K562 (cell line): Measurements from ENCODE around the gene LONRF2. TPM values are rescaled to one million over a fixed set of nuclear protein-coding genes. Genes with fewer than 3 reads are reported as not detected.

Experiments used
- ATAC-seq: fragments of 200-7000 bp; cut with Tn5 transposase; 3 replicates; pipeline ENCODE4 v1.9.1; 2020; ENCODE audit warnings: moderate library complexity
- BruUV-seq: library from RNA; stranded (reverse); fragments of 400-500 nt; replicated peaks from 2 replicates; lab custom pipeline; 2021; lab: Mats Ljungman, UMichigan
- CTCF ChIA-PET: fragments of 300-600 bp; formaldehyde crosslinking; extraction: SDS; loops from one replicate; lab custom pipeline; 2021; ENCODE audit warnings: low intra/inter-chr PET ratio; lab: Yijun Ruan, JAX
- POLR2A ChIA-PET: fragments of 300-600, 350-650 bp; sonication (Branson Sonifier 250); formaldehyde crosslinking; extraction: SDS; loops from one replicate; lab custom pipeline; 2021; ENCODE audit warnings: antibody characterized with exemption, inconsistent platforms; lab: Yijun Ruan, JAX
- DNase-seq, 4 experiments: peaks; one replicate each; pipeline versions ENCODE4 v3.0.0 to v3.0.0-alpha.2; 2011 to 2018; ENCODE audit warnings: low spot score in 3 of 4, mixed read lengths in 3 of 4; ENCODE audit errors: extremely low read depth in 1 of 4
- FAIRE-seq: peaks from 2 replicates; lab custom pipeline; 2011; peaks lifted over from hg19 to GRCh38; lab: Jason Lieb, UNC
- H2AFZ ChIP-seq: 2 replicates; pipeline ENCODE4 v1.6.0; 2011; ENCODE audit warnings: low read depth, low read length, control low read depth, inconsistent platforms
- H3K27ac ChIP-seq: fragments of 200-600 bp; 3 replicates; pipeline ENCODE4 v1.8.0; 2011; ENCODE audit warnings: low read depth, mild to moderate bottlenecking, control low read depth, inconsistent platforms, low read length, moderate library complexity, mixed read lengths; ENCODE audit errors: extremely low read depth
- H3K27me3 ChIP-seq, 2 experiments: fragments of 300-600 bp in 1 of 2; 2 replicates in 1 of 2; 3 replicates in 1 of 2; pipeline versions ENCODE4 v1.6.0 to v1.8.0; 2011; ENCODE audit warnings: inconsistent platforms in 2 of 2, low read length in 2 of 2, mild to moderate bottlenecking in 1 of 2, mixed read lengths in 1 of 2, moderate library complexity in 1 of 2; ENCODE audit not compliant: control insufficient read depth in 2 of 2, insufficient read depth in 2 of 2
- H3K36me3 ChIP-seq: fragments of 300-600 bp; 3 replicates; pipeline ENCODE4 v1.8.0; 2011; ENCODE audit warnings: mild to moderate bottlenecking, low read length, inconsistent platforms; ENCODE audit not compliant: control insufficient read depth, insufficient read depth
- H3K4me1 ChIP-seq, 2 experiments: fragments of 200-600 bp in 1 of 2; replicated peaks in 1 of 2; 2 replicates in 1 of 2; 3 replicates in 1 of 2; pipeline versions ENCODE4 v1.5.1 to v1.8.0; 2011; ENCODE audit warnings: inconsistent platforms in 2 of 2, low read length in 2 of 2, mild to moderate bottlenecking in 1 of 2, mixed read lengths in 1 of 2, moderate library complexity in 1 of 2; ENCODE audit not compliant: control insufficient read depth in 2 of 2, insufficient read depth in 2 of 2
- H3K4me2 ChIP-seq: 2 replicates; pipeline ENCODE4 v1.6.1; 2011; ENCODE audit warnings: low read length, control low read depth, inconsistent platforms, mixed read lengths; ENCODE audit not compliant: insufficient read depth
- H3K4me3 ChIP-seq: fragments of 200-600 bp; sonication (generic), shearing (Covaris generic); 2 replicates; pipeline ENCODE4 v1.5.1; 2016; ENCODE audit warnings: control low read depth, inconsistent platforms
- H3K79me2 ChIP-seq: fragments of 200-600 bp; 3 replicates; pipeline ENCODE4 v1.8.0; 2011; ENCODE audit warnings: low read length, inconsistent platforms; ENCODE audit not compliant: control insufficient read depth, insufficient read depth
- H3K9ac ChIP-seq, 2 experiments: 2 replicates each; pipeline versions ENCODE4 v1.6.0 to v1.6.1; 2011; ENCODE audit warnings: low read depth in 2 of 2, low read length in 2 of 2, control low read depth in 1 of 2, inconsistent platforms in 1 of 2, mild to moderate bottlenecking in 1 of 2, mixed read lengths in 1 of 2; ENCODE audit not compliant: insufficient read depth in 1 of 2
- H3K9me1 ChIP-seq: one replicate; pipeline ENCODE4 v1.6.0; 2011; ENCODE audit warnings: inconsistent platforms, mild to moderate bottlenecking, low read length, moderate library complexity; ENCODE audit not compliant: control insufficient read depth, insufficient read depth
- H3K9me3 ChIP-seq: replicated peaks from 2 replicates; pipeline ENCODE4 v1.5.1; 2011; ENCODE audit warnings: low read depth, low read length, inconsistent platforms; ENCODE audit not compliant: control insufficient read depth, insufficient read depth
- H4K20me1 ChIP-seq: replicated peaks from 2 replicates; pipeline ENCODE4 v1.6.1; 2011; ENCODE audit warnings: low read length, inconsistent platforms, mixed read lengths; ENCODE audit not compliant: control insufficient read depth, insufficient read depth
- ARNT ChIP-seq, 2 experiments: fragments of 450-650 bp; IDR thresholded peaks; 2 replicates each; pipeline ENCODE4 v1.6.1; 2016; ENCODE audit warnings: mild to moderate bottlenecking in 1 of 2
- U2AF2 ChIP-seq: fragments of 200-400 bp; formaldehyde crosslinking; optimal IDR thresholded peaks from 2 replicates; pipeline ENCODE3; 2017; ENCODE audit warnings: low read depth, mild to moderate bottlenecking, low read length
- ZNF57 ChIP-seq: fragments of 450-650 bp; formaldehyde crosslinking; IDR thresholded peaks from 2 replicates; pipeline ENCODE4 v1.4.0; 2020; ENCODE audit warnings: mild to moderate bottlenecking, moderate library complexity
- WGBS: fragments of 100-300 bp; shearing (Covaris generic); methylation state at CpG from one replicate; pipeline ENCODE4 v1.1.6; 2016; ENCODE audit warnings: low coverage, mixed read lengths; ENCODE audit not compliant: insufficient coverage; ENCODE audit errors: missing lambda C conversion rate; 5-methylcytosine and 5-hydroxymethylcytosine counted together
- in situ Hi-C: fragments of 300-500 bp; cut with MboI; formaldehyde crosslinking; loops from 4 replicates; pipeline ENCODE4 v1.15.0; 2018; ENCODE audit warnings: inconsistent platforms, mixed read lengths
- intact Hi-C: fragments of 100-400 bp; cut with micrococcal nuclease; formaldehyde crosslinking; loops from 2 replicates; pipeline ENCODE4 v1.14.2; 2022
- polyA plus RNA-seq, 8 experiments: library from polyadenylated mRNA; depleted of rRNA in 4 of 8; stranded (reverse) in 5 of 8; unstranded in 3 of 8; fragments of >200 nt; fragmentation: Nextera tagmentation in 2 of 8; fragmentation: Illumina TruSeq in 1 of 8; extraction: Ambion mirVana in 2 of 8; extraction: Trizol in 1 of 8; gene quantifications; 2 replicates each; pipeline versions ENCODE4 v1.2.1 to v1.2.3, GENCODE V29; 2011 to 2014; ENCODE audit warnings: inconsistent platforms in 1 of 8, missing spikeins in 1 of 8
- total RNA-seq, 7 experiments: library from RNA; depleted of rRNA in 6 of 7; stranded (reverse); fragments of >200 nt in 6 of 7; fragmentation: Illumina TruSeq in 2 of 7; extraction: Trizol in 2 of 7; gene quantifications; 2 replicates each; pipeline versions ENCODE4 v1.2.1 to v1.2.3, GENCODE V29; 2011 to 2021; ENCODE audit warnings: low replicate concordance in 1 of 7
- TF ChIP-seq, protein P1 (sequence below): IDR thresholded peaks from 2 replicates; pipeline ENCODE4 v1.6.1; 2014; ENCODE audit warnings: antibody characterized with exemption
- TF ChIP-seq, protein P2 (sequence below), 2 experiments: fragments of 450-650 bp; formaldehyde crosslinking in 1 of 2; IDR thresholded peaks; 2 replicates each; pipeline versions ENCODE4 v1.4.0 to v1.6.1; 2014 to 2020; ENCODE audit warnings: mild to moderate bottlenecking in 2 of 2, borderline replicate concordance in 1 of 2, low read depth in 1 of 2

Gene LONRF2
- total and polyA plus RNA-seq, 9 of the 15 experiments (the other 6 are each of a cell fraction or from before 2014, with no cell fraction given) = 0.35 to 5.0 (median 2.7) TPM

- Histone ChIP-seq H2AFZ (no peak overlapping the region), H3K4me3 (no peak overlapping the region), H4K20me1 (no peaks in the 10 kb centered on the region), H3K27ac (no peak overlapping the region), H3K9me3 (no peaks in the 10 kb centered on the region), H3K4me1 (no peaks in the 10 kb centered on the region), H3K9me1 (no peaks in the 10 kb centered on the region), H3K79me2 (no peaks in the 10 kb centered on the region), H3K27me3 (no peaks in the 10 kb centered on the region), H3K9ac (no peak overlapping the region), H3K36me3 (no peaks in the 10 kb centered on the region), H3K4me2 (no peak overlapping the region)
- ATAC-seq = no peak
- POLR2A ChIA-PET = no interaction called here
- intact Hi-C loops (no loop called here), in situ Hi-C loops (no loop called here)
- no peak for FAIRE-seq
- BruUV-seq = no TSS peak
- no peak for DNase-seq
- CTCF ChIA-PET = no interaction called here
- WGBS = 35% methylated on average over 7 of the region's 7 CpGs
- TF ChIP-seq ZNF57 (CRISPR knock-in tag) (no peak), ARNT (IDR thresholded peaks at IDR 0.05) (no peak), U2AF2 (no peak)
- TF ChIP-seq, protein P1, sequence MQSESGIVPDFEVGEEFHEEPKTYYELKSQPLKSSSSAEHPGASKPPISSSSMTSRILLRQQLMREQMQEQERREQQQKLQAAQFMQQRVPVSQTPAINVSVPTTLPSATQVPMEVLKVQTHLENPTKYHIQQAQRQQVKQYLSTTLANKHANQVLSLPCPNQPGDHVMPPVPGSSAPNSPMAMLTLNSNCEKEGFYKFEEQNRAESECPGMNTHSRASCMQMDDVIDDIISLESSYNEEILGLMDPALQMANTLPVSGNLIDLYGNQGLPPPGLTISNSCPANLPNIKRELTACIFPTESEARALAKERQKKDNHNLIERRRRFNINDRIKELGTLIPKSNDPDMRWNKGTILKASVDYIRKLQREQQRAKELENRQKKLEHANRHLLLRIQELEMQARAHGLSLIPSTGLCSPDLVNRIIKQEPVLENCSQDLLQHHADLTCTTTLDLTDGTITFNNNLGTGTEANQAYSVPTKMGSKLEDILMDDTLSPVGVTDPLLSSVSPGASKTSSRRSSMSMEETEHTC = no peak
- TF ChIP-seq, protein P2, sequence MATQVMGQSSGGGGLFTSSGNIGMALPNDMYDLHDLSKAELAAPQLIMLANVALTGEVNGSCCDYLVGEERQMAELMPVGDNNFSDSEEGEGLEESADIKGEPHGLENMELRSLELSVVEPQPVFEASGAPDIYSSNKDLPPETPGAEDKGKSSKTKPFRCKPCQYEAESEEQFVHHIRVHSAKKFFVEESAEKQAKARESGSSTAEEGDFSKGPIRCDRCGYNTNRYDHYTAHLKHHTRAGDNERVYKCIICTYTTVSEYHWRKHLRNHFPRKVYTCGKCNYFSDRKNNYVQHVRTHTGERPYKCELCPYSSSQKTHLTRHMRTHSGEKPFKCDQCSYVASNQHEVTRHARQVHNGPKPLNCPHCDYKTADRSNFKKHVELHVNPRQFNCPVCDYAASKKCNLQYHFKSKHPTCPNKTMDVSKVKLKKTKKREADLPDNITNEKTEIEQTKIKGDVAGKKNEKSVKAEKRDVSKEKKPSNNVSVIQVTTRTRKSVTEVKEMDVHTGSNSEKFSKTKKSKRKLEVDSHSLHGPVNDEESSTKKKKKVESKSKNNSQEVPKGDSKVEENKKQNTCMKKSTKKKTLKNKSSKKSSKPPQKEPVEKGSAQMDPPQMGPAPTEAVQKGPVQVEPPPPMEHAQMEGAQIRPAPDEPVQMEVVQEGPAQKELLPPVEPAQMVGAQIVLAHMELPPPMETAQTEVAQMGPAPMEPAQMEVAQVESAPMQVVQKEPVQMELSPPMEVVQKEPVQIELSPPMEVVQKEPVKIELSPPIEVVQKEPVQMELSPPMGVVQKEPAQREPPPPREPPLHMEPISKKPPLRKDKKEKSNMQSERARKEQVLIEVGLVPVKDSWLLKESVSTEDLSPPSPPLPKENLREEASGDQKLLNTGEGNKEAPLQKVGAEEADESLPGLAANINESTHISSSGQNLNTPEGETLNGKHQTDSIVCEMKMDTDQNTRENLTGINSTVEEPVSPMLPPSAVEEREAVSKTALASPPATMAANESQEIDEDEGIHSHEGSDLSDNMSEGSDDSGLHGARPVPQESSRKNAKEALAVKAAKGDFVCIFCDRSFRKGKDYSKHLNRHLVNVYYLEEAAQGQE (IDR thresholded peaks at IDR 0.05; ENCODE audit: borderline replicate concordance) = no peak
- TF ChIP-seq, protein P2 (CRISPR knock-in tag; IDR thresholded peaks at IDR 0.05; ENCODE audit: low read depth) = no peak
These were observed 30.2 kb upstream of the LONRF2 start for GRCh38 chr2:100352521-100352920.
